OCI-LY7 (cell line): ENCODE measurements around the gene HDAC7. TPM values are rescaled to one million over a fixed set of nuclear protein-coding genes. Genes with fewer than 3 reads are reported as not detected.

Experiments
- BruUV-seq: library from RNA; stranded (reverse); fragments of 400-500 nt; replicated peaks from 2 replicates; lab custom pipeline; 2021; lab: Mats Ljungman, UMichigan
- CTCF ChIA-PET: fragments of 300-600 bp; sonication (Branson Sonifier 250); formaldehyde crosslinking; loops from one replicate; lab custom pipeline; 2022; ENCODE audit warnings: antibody characterized with exemption; ENCODE audit not compliant: unreplicated experiment; lab: Charles Lee
- POLR2A ChIA-PET: fragments of 300-600 bp; sonication (Branson Sonifier 250); formaldehyde crosslinking; loops from one replicate; lab custom pipeline; 2022; ENCODE audit warnings: antibody characterized with exemption; lab: Charles Lee
- DNase-seq: peaks from one replicate; pipeline ENCODE4 v3.0.0-alpha.2; 2015; ENCODE audit warnings: low spot score
- H2AFZ ChIP-seq: fragments of 200-600 bp; sonication (generic), shearing (Covaris generic); 2 replicates; pipeline ENCODE4 v1.6.1; 2014; ENCODE audit warnings: mild to moderate bottlenecking, antibody characterized with exemption, low read length, moderate library complexity
- H3K27ac ChIP-seq: fragments of 200-600 bp; sonication (generic); 2 replicates; pipeline ENCODE4 v1.5.1; 2014; ENCODE audit warnings: mixed run types, low read depth, mild to moderate bottlenecking, moderate library complexity, low read length, inconsistent platforms; ENCODE audit not compliant: poor library complexity, severe bottlenecking
- H3K36me3 ChIP-seq: fragments of 200-600 bp; sonication (generic); 2 replicates; pipeline ENCODE4 v1.6.1; 2014; ENCODE audit warnings: mild to moderate bottlenecking, antibody characterized with exemption, low read length, moderate library complexity, mixed read lengths; ENCODE audit not compliant: insufficient read depth
- H3K4me1 ChIP-seq: fragments of 200-600 bp; sonication (generic); 2 replicates; pipeline ENCODE4 v1.5.1; 2014; ENCODE audit warnings: mild to moderate bottlenecking, low read length; ENCODE audit not compliant: insufficient read depth, poor library complexity, severe bottlenecking
- H3K4me2 ChIP-seq: fragments of 200-600 bp; sonication (generic); 2 replicates; pipeline ENCODE4 v1.6.1; 2014; ENCODE audit warnings: mild to moderate bottlenecking, low read length
- H3K4me3 ChIP-seq: fragments of 200-600 bp; sonication (generic); 2 replicates; pipeline ENCODE4 v1.5.1; 2014; ENCODE audit warnings: mild to moderate bottlenecking, low read depth, low read length; ENCODE audit not compliant: poor library complexity, severe bottlenecking
- H3K79me2 ChIP-seq: fragments of 200-600 bp; sonication (generic); 2 replicates; pipeline ENCODE4 v1.6.1; 2016; ENCODE audit warnings: low read depth, mild to moderate bottlenecking, low read length, moderate library complexity, mixed read lengths; ENCODE audit not compliant: insufficient read depth
- H3K9me2 ChIP-seq: fragments of 200-600 bp; sonication (generic); 2 replicates; pipeline ENCODE4 v1.6.1; 2016; ENCODE audit warnings: mild to moderate bottlenecking, low read length, mixed read lengths; ENCODE audit not compliant: insufficient read depth
- H3K9me3 ChIP-seq: fragments of 200-600 bp; sonication (generic); 2 replicates; pipeline ENCODE4 v1.6.1; 2014; ENCODE audit warnings: mild to moderate bottlenecking, mixed run types, low read length, mixed read lengths
- H4K20me1 ChIP-seq: fragments of 200-600 bp; sonication (generic); 2 replicates; pipeline ENCODE4 v1.6.1; 2014; ENCODE audit warnings: mild to moderate bottlenecking, antibody characterized with exemption, low read length, moderate library complexity, mixed read lengths; ENCODE audit not compliant: insufficient read depth
- CTCF ChIP-seq: fragments of 200-600 bp; sonication (generic); conservative IDR thresholded peaks from 2 replicates; pipeline ENCODE4 v1.5.1; 2014; ENCODE audit warnings: mild to moderate bottlenecking, antibody characterized with exemption, low read length, moderate library complexity, mixed read lengths
- EZH2phosphoT487 ChIP-seq: fragments of 200-600 bp; sonication (generic); IDR thresholded peaks from 2 replicates; pipeline ENCODE4 v1.6.1; 2018; ENCODE audit warnings: low read depth, borderline replicate concordance, mild to moderate bottlenecking, mixed run types, antibody characterized with exemption, low read length, moderate library complexity, mixed read lengths
- intact Hi-C: fragments of 100-400 bp; cut with micrococcal nuclease; formaldehyde crosslinking; loops from one replicate; pipeline ENCODE4 v1.10.0; 2022; ENCODE audit not compliant: unreplicated experiment
- total RNA-seq, 2 experiments: library from RNA; depleted of rRNA in 1 of 2; stranded (reverse); fragments of >200 nt in 1 of 2; shearing (Covaris generic) in 1 of 2; gene quantifications; 2 replicates each; pipeline ENCODE4 v1.2.3, GENCODE V29; 2014 to 2022

HDAC7 gene
- total RNA-seq, 2 experiments from 2014 or later = 45.9 to 131 TPM

GRCh38 chr12:47798382-47798948 lies 21.2 kb downstream of the HDAC7 start:
- DNase-seq = no peak
- intact Hi-C loops = no loop called here
- POLR2A ChIA-PET = interaction anchor here (1.0 to 2.4 kb wide), 3 partner anchors 10 to 86 kb away, joined by 3 to 8 read pairs (median 4); no protein-coding TSS in a partner anchor
- Histone ChIP-seq H3K36me3 (peaks cover 43% of the 10 kb centered on the region), H3K9me3 (no peaks in the 10 kb centered on the region), H3K9me2 (no peaks in the 10 kb centered on the region), H3K4me2 (no peak overlapping the region), H4K20me1 (0 out of 2 replicates have a peak, but pooled peaks cover 7% of the 10 kb centered on the region), H3K27ac (no peak overlapping the region), H2AFZ (no peak overlapping the region), H3K4me3 (no peak overlapping the region), H3K4me1 (peaks cover 20% of the 10 kb centered on the region), H3K79me2 (no peaks in the 10 kb centered on the region)
- no peak for TF ChIP-seq EZH2phosphoT487
- TF ChIP-seq CTCF = no peak
- CTCF ChIA-PET = interaction anchor here (1.1 to 3.5 kb wide), 5 partner anchors 9 to 40 kb away, joined by 5 to 28 read pairs (median 10); no protein-coding TSS in a partner anchor
- no TSS peak for BruUV-seq

- TF ChIP-seq CTCF (peak; percentile 87), EZH2phosphoT487 (no peak)
- H3K9me2 ChIP-seq = no peaks in the 10 kb centered on the region
- 0 out of 2 replicates have a peak, but pooled peaks cover 7% of the 10 kb centered on the region for H4K20me1 ChIP-seq
- H3K4me2 ChIP-seq = no peak overlapping the region
- H3K79me2 ChIP-seq = no peaks in the 10 kb centered on the region
- CTCF ChIA-PET = interaction anchor here (0.6 to 3.5 kb wide), 10 partner anchors 10 to 56 kb away, joined by 3 to 28 read pairs (median 6); no protein-coding TSS in a partner anchor
- peaks cover 51% of the 10 kb centered on the region for H3K36me3 ChIP-seq
- POLR2A ChIA-PET = interaction anchor here (0.6 to 2.4 kb wide), 6 partner anchors 10 to 38 kb away, joined by 3 to 8 read pairs (median 4); no protein-coding TSS in a partner anchor
- no peak overlapping the region for H3K27ac ChIP-seq
- intact Hi-C loops = loop anchor here (1.0 to 2.0 kb wide), 3 partner anchors 20 to 151 kb away; no protein-coding TSS in a partner anchor
- no peak overlapping the region for H3K4me3 ChIP-seq
- no TSS peak for BruUV-seq
- H2AFZ ChIP-seq = no peak overlapping the region
- peak; percentile 83 for DNase-seq
- no peaks in the 10 kb centered on the region for H3K9me3 ChIP-seq
- H3K4me1 ChIP-seq = peaks cover 10% of the 10 kb centered on the region
These were observed 22.3 kb downstream of the HDAC7 start for GRCh38 chr12:47797441-47797840.
